IPS-20b (cell line): ENCODE results near the gene HSPB7.

Experiments
- H3K27ac ChIP-seq: one replicate; pipeline ENCODE4 v1.5.1; 2013; ENCODE audit warnings: low read length
- H3K27me3 ChIP-seq: 2 replicates; pipeline ENCODE4 v1.6.1; 2013; ENCODE audit warnings: mild to moderate bottlenecking, low read length, inconsistent platforms; ENCODE audit not compliant: insufficient read depth
- H3K36me3 ChIP-seq: 2 replicates; pipeline ENCODE4 v1.6.1; 2013; ENCODE audit warnings: low read depth, mild to moderate bottlenecking, inconsistent platforms, low read length, moderate library complexity; ENCODE audit not compliant: insufficient read depth
- H3K4me1 ChIP-seq: 2 replicates; pipeline ENCODE4 v1.6.1; 2013; ENCODE audit warnings: mild to moderate bottlenecking, control low read depth, inconsistent platforms, low read length, moderate library complexity; ENCODE audit not compliant: insufficient read depth
- H3K4me3 ChIP-seq: 2 replicates; pipeline ENCODE4 v1.5.1; 2013; ENCODE audit warnings: mild to moderate bottlenecking, low read length, inconsistent platforms
- H3K9ac ChIP-seq: 2 replicates; pipeline ENCODE4 v1.6.1; 2013; ENCODE audit warnings: low read depth, mild to moderate bottlenecking, inconsistent platforms, low read length, moderate library complexity
- H3K9me3 ChIP-seq: 2 replicates; pipeline ENCODE4 v1.6.1; 2013; ENCODE audit warnings: mild to moderate bottlenecking, low read depth, low read length, inconsistent platforms; ENCODE audit not compliant: insufficient read depth

Gene HSPB7

DNA sequence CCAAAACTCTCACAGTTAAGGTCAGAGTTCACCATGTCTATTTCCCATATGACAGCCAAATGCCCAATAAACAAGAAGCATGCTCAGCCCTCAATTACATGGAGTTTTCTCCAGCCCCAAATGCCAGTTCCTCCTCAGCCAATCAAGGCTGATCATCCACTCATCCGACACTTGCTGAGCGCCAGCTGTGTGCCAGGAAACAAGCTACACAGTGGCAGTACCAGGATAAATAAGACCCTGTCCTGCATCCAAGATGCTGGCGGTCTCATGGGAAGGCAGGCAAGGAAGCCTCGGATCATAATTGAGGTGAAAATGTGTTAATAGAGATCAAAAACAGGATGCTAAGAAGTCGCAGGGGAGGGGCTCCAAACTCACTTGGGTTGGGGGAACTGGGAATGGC, 49.7 kb downstream of the HSPB7 start:
- H3K9me3 ChIP-seq = peaks cover 6% of the 10 kb centered on the region; the same call in 1 of the 2 replicates
- H3K4me1 ChIP-seq = no peaks in the 10 kb centered on the region
- no peak overlapping the region for H3K4me3 ChIP-seq
- no peaks in the 10 kb centered on the region for H3K27me3 ChIP-seq
- peaks cover 27% of the 10 kb centered on the region for H3K36me3 ChIP-seq
- no peak overlapping the region for H3K9ac ChIP-seq
- H3K27ac ChIP-seq = no peak overlapping the region

DNA sequence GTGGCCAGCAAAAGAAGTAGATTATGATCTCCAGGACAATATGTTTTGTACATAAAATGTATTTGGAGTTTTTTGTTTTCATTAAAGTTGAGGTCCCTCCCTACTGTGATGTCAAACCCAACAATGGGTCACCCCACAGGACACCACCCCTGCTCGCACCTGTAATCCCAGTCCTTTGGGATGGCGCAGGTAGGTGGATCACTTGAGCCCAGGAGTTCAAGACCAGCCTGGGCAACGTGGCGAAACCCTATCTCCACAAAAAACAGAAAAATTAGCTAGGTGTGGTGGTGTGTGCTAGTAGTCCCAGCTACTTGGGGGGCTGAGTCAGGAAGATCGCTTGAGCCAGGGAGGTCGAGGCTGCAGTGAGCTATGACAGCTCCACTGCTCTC, 50.9 kb downstream of the HSPB7 start:
- Histone ChIP-seq H3K27ac (no peak overlapping the region), H3K4me1 (no peaks in the 10 kb centered on the region)

DNA sequence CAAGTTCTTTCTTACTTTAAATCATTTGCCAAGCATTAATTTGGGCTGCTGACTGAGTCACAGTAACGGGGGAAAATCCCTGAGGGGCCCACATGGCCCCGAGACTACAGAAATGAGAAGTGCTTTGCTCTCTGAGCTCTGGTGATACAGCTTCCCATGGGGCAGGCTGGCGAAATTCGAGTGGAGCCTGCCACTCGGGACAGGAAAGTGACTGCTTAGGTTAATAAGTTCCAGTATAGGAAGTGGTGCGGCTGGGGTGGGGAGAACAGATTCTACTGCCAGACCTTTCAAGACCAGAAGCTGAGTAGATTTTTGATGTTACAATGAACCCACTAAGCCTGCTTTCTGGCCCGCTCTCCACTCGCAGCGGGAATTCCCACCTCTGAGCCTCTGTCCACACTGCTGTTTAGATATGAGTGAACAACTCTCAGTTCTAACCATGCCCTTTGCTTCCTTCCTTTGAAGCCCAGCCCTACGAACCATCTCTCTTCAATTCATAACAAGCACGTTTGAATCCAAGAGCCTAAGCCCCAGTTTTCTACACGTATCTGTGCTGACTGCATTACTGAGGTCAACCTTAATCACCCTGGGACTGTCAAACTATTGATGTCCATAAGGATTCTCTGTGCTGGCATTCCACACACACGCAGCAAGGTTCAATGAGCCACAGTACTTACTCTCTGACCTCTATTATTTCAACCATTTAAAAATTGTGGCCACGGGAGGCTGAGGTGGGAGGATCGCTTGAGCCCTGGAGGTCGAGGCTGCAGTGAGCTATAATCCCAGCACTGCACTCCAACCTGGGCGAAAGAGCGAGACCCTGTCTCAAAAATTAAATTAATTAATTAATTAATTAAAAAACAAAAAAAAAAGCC, 51.5 kb downstream of the HSPB7 start:
- Histone ChIP-seq H3K4me3 (no peak overlapping the region), H3K27ac (no peak overlapping the region), H3K9ac (no peak overlapping the region), H3K27me3 (peaks cover 6% of the 10 kb centered on the region), H3K4me1 (peaks cover 2% of the 10 kb centered on the region; the same call in 1 of the 2 replicates), H3K36me3 (peaks cover 14% of the 10 kb centered on the region), H3K9me3 (peaks cover 6% of the 10 kb centered on the region; the same call in 1 of the 2 replicates)

More for the DNA sequence above, 50.9 kb downstream of the HSPB7 start:
- H3K36me3 ChIP-seq = peaks cover 15% of the 10 kb centered on the region
- H3K9me3 ChIP-seq = peaks cover 6% of the 10 kb centered on the region; the same call in 1 of the 2 replicates
- no peak overlapping the region for H3K9ac ChIP-seq
- peaks cover 6% of the 10 kb centered on the region for H3K27me3 ChIP-seq
- no peak overlapping the region for H3K4me3 ChIP-seq

DNA sequence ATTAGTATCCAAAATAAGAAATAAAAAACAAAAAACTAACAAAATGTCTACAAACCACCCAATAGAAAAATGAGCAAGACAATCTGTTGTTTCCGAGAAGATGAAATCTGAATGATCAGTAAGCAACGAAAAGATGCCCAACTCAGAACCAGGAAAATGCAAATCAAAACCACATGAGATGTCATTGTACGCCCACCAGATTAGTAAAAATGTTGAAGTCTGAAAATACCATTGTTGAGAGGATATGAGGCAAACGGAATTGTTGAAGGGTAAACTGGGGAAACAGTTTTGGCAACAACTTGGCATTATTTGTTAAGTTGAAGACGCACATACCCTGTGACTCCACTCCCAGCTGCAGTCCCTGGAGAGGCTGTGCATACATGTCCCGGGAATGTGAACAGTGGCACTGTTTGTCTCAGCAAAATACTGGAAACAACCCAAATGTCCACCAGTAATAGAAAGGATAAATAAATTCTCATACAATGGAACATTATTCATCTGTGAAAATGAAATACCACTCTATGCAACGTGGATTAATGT, 52.5 kb downstream of the HSPB7 start:
- H3K4me3 ChIP-seq = no peak overlapping the region

More for the DNA sequence above, 52.5 kb downstream of the HSPB7 start:
- Histone ChIP-seq H3K27me3 (peaks cover 16% of the 10 kb centered on the region), H3K9me3 (peaks cover 6% of the 10 kb centered on the region; the same call in 1 of the 2 replicates), H3K27ac (no peak overlapping the region), H3K4me1 (peaks cover 6% of the 10 kb centered on the region; the same call in 1 of the 2 replicates), H3K36me3 (peaks cover 14% of the 10 kb centered on the region), H3K9ac (no peak overlapping the region)
